ENCODE results near the gene POLN.

The POLN gene

GRCh38 chr4:2103127-2103842 lies 138.6 kb downstream of the POLN start:
- DNase-seq: no peak

GRCh38 chr4:2102045-2102883 lies 139.7 kb downstream of the POLN start:
- DNase-seq: no peak

- no peak for DNase-seq
Observed at GRCh38 chr4:2101346-2102044, 140.4 kb downstream of the POLN start.

GRCh38 chr4:2096073-2096609 lies 145.8 kb downstream of the POLN start:
- no peak for DNase-seq

GRCh38 chr4:2095236-2096072 lies 146.5 kb downstream of the POLN start:
- no peak for DNase-seq

- DNase-seq: no peak
Observed at GRCh38 chr4:2094545-2094944, 147.4 kb downstream of the POLN start.

- DNase-seq: no peak
Observed at GRCh38 chr4:2093265-2093664, 148.7 kb downstream of the POLN start.

GRCh38 chr4:2092669-2093053 lies 149.3 kb downstream of the POLN start:
- no peak for DNase-seq

GRCh38 chr4:2091990-2092668 lies 149.8 kb downstream of the POLN start:
- DNase-seq: no peak

GRCh38 chr4:2090642-2091041 lies 151.3 kb downstream of the POLN start:
- no peak for DNase-seq

GRCh38 chr4:2089222-2089621 lies 152.7 kb downstream of the POLN start:
- DNase-seq: no peak

- no peak for DNase-seq
Observed at GRCh38 chr4:2087170-2087569, 154.8 kb downstream of the POLN start.

GRCh38 chr4:2085496-2085901 lies 156.4 kb downstream of the POLN start:
- no peak for DNase-seq

- DNase-seq: no peak
Observed at GRCh38 chr4:2084316-2084715, 157.6 kb downstream of the POLN start.

GRCh38 chr4:2083826-2084160 lies 158.1 kb downstream of the POLN start:
- no peak for DNase-seq

- DNase-seq: no peak
Observed at GRCh38 chr4:2083116-2083825, 158.7 kb downstream of the POLN start.

- no peak for DNase-seq
Observed at GRCh38 chr4:2082627-2083026, 159.3 kb downstream of the POLN start.

- DNase-seq: no peak
Observed at GRCh38 chr4:2082118-2082517, 159.8 kb downstream of the POLN start.

- no peak for DNase-seq
Observed at GRCh38 chr4:2081540-2081939, 160.4 kb downstream of the POLN start.

- DNase-seq: no peak
Observed at GRCh38 chr4:2080429-2081300, 161.3 kb downstream of the POLN start.

All from effector CD8-positive, alpha-beta T cell (primary cell).